ENCODE measurements around the gene MAGEA10.
"Not testable (repeated sequence)": the region's sequence is repeated elsewhere in the genome, so short reads cannot be mapped to it uniquely, and the experiment has no call there.

GRCh38 chrX:152173923-152174322, 35.5 kb upstream of the MAGEA10 start:
- not testable (repeated sequence) for TF ChIP-seq CTCF (IDR thresholded peaks at IDR 0.05); USF2 (CRISPR knock-in tag; IDR thresholded peaks at IDR 0.05); CREB1 (CRISPR knock-in tag; IDR thresholded peaks at IDR 0.05); NFE2L1 (CRISPR knock-in tag; IDR thresholded peaks at IDR 0.05); ZNF232 (CRISPR knock-in tag; IDR thresholded peaks at IDR 0.05); ZNF121 (CRISPR knock-in tag; IDR thresholded peaks at IDR 0.05); ZNF423 (CRISPR knock-in tag; IDR thresholded peaks at IDR 0.05)

Data from WTC11 (cell line).